AG10803 (cell line): ENCODE measurements around the gene SOX5.

Experiments used
- DNase-seq: peaks from one replicate; pipeline ENCODE4 v3.0.0; 2010; ENCODE audit warnings: low read depth
- H3K4me3 ChIP-seq: 2 replicates; pipeline ENCODE4 v1.5.1; 2011; ENCODE audit warnings: mild to moderate bottlenecking, low read length, control low read depth
- TF ChIP-seq, protein P1 (sequence below): conservative IDR thresholded peaks from 2 replicates; pipeline ENCODE4 v1.5.1; 2011; ENCODE audit warnings: mild to moderate bottlenecking, low read length, control low read depth, inconsistent platforms

SOX5 gene

GRCh38 chr12:23681237-23681636 is 268.2 kb downstream of the SOX5 start:
- TF ChIP-seq, protein P1, sequence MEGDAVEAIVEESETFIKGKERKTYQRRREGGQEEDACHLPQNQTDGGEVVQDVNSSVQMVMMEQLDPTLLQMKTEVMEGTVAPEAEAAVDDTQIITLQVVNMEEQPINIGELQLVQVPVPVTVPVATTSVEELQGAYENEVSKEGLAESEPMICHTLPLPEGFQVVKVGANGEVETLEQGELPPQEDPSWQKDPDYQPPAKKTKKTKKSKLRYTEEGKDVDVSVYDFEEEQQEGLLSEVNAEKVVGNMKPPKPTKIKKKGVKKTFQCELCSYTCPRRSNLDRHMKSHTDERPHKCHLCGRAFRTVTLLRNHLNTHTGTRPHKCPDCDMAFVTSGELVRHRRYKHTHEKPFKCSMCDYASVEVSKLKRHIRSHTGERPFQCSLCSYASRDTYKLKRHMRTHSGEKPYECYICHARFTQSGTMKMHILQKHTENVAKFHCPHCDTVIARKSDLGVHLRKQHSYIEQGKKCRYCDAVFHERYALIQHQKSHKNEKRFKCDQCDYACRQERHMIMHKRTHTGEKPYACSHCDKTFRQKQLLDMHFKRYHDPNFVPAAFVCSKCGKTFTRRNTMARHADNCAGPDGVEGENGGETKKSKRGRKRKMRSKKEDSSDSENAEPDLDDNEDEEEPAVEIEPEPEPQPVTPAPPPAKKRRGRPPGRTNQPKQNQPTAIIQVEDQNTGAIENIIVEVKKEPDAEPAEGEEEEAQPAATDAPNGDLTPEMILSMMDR, result no peak
- no peak for DNase-seq
- H3K4me3 ChIP-seq, result no peak overlapping the region

DNA sequence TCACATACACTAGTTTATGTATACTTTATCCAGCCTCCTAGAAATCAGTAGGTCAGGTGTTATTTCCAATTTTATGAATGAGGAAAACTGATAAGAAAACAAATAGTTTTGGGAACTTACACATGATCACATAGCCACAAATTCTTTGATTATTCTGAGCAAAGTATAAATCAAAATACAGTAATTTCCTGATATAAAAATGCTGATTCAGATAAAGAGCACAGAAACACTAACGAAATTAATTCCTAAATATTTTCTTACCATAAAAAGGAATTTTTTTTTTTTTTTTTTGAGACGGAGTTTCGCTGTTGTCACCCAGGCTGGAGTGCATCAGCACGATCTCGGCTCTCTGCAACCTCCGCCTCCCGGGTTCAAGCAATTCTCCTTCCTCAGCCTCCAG is 275.4 kb downstream of the SOX5 start:
- TF ChIP-seq, protein P1, result no peak
- H3K4me3 ChIP-seq, result no peak overlapping the region
- no peak for DNase-seq

GRCh38 chr12:23671881-23672280 is 277.6 kb downstream of the SOX5 start:
- TF ChIP-seq, protein P1, result no peak
- no peak overlapping the region for H3K4me3 ChIP-seq
- no peak for DNase-seq

GRCh38 chr12:23670684-23671083 is 278.8 kb downstream of the SOX5 start:
- TF ChIP-seq, protein P1, result no peak
- H3K4me3 ChIP-seq, result no peak overlapping the region
- DNase-seq, result no peak

DNA sequence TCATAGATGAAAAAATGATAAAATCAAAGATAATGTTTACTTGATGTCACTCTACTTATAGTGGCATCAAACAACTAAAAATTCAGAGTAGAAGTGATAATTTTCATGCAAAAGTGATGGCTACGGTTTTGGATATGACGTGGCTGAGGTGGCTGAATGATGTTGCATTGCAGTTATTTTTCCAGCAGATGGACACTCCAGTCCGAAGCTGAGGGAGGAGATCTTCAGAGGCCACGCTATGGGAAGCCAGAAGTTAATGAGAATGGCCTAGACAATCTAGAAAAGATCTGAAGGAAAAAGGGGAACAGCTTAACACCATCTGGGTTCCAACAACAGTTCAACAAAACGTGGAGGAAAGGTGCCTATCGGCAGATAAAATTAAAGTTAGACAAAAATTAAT is 279.8 kb downstream of the SOX5 start:
- no peak for DNase-seq

DNA sequence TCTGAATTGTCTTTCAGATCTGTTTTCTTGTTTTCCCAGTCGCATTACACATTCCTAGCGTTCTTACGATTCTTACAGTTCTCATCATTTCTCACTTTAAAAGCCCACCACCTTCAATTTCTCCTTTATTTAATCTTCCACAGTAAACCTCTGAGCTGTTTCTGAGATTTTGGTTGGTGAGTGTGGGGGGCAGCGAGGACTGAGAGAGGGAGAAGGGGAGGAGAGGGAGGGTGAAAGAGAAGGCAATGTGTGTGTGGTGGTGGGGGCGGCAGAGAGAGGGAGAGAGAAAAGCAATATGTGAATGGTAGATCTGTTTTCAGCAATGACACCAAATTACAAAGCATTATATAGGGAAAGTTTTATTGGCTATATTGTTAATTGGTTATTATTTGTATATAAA is 282.6 kb downstream of the SOX5 start:
- H3K4me3 ChIP-seq, result no peak overlapping the region
- no peak for DNase-seq
- TF ChIP-seq, protein P1, result no peak

More for the DNA sequence above, 279.8 kb downstream of the SOX5 start:
- TF ChIP-seq, protein P1, result no peak
- H3K4me3 ChIP-seq, result no peak overlapping the region

- TF ChIP-seq, protein P1, result no peak
- no peak overlapping the region for H3K4me3 ChIP-seq
- DNase-seq, result no peak
Observed at GRCh38 chr12:23662966-23663365, 286.5 kb downstream of the SOX5 start.
